Gastroesophageal sphincter (tissue), 4 donors: ENCODE data around the gene MSANTD2. TPM values are rescaled to one million over a fixed set of nuclear protein-coding genes. Genes with fewer than 3 reads are reported as not detected.
"Not testable (repeated sequence)": the region's sequence is repeated elsewhere in the genome, so short reads cannot be mapped to it uniquely, and the experiment has no call there.

Experiments
- ATAC-seq: fragments of 150-250 bp; one replicate; pipeline ENCODE4 v1.9.1; 2016; ENCODE audit warnings: mild to moderate bottlenecking, moderate library complexity
- H3K27ac ChIP-seq, 4 donors: fragments of 200-600 bp; sonication (generic) in 3 of 4; 1 replicate in 3 of 4; 2 replicates in 1 of 4; pipeline ENCODE4 v1.5.1; 2016 to 2019
- H3K27me3 ChIP-seq: fragments of 200-600 bp; sonication (generic); one replicate; pipeline ENCODE4 v1.5.1; 2019
- H3K36me3 ChIP-seq, 2 donors: fragments of 200-600 bp; sonication (generic); one replicate each; pipeline ENCODE4 v1.5.1; 2019; ENCODE audit warnings: control low read depth in 1 of 2
- H3K4me1 ChIP-seq, 3 donors: fragments of 200-600 bp; sonication (generic); 1 replicate in 2 of 3; 2 replicates in 1 of 3; pipeline ENCODE4 v1.5.1; 2016 to 2019; ENCODE audit warnings: control low read depth in 2 of 3
- H3K4me3 ChIP-seq, 2 donors: fragments of 200-600 bp; sonication (generic); one replicate each; pipeline ENCODE4 v1.5.1; 2019; ENCODE audit warnings: mild to moderate bottlenecking in 1 of 2, moderate library complexity in 1 of 2
- H3K9me3 ChIP-seq, 3 donors: fragments of 200-600 bp; sonication (generic); one replicate each; pipeline ENCODE4 v1.5.1; 2017 to 2019; ENCODE audit warnings: control low read depth in 2 of 3
- EP300 ChIP-seq: sonication (generic); formaldehyde crosslinking; IDR thresholded peaks from one replicate; pipeline ENCODE4 v1.6.1; 2017; ENCODE audit warnings: antibody characterized with exemption, mild to moderate bottlenecking
- POLR2A ChIP-seq, 2 donors: fragments of 450-650 bp; IDR thresholded peaks; one replicate each; pipeline ENCODE4 v1.6.1; 2017; ENCODE audit warnings: antibody characterized with exemption in 2 of 2, mild to moderate bottlenecking in 2 of 2, moderate library complexity in 1 of 2
- POLR2AphosphoS5 ChIP-seq: sonication (generic); formaldehyde crosslinking; IDR thresholded peaks from one replicate; pipeline ENCODE4 v1.6.1; 2017; ENCODE audit warnings: antibody characterized with exemption
- WGBS, 2 donors: methylation state at CpG; one replicate each; pipeline ENCODE4 v1.1.5; 2018; ENCODE audit warnings: low coverage in 1 of 2; 5-methylcytosine and 5-hydroxymethylcytosine counted together
- total RNA-seq, 4 donors: library from RNA; depleted of rRNA; stranded (reverse); fragments of >200 nt; gene quantifications; one replicate each; pipeline ENCODE4 v1.1.0, GENCODE V29; 2016
- TF ChIP-seq, protein P1 (sequence below), 4 experiments: fragments of 200-600 bp in 2 of 4; fragments of 450-650 bp in 2 of 4; sonication (generic) in 1 of 4; IDR thresholded peaks; one replicate each; pipeline ENCODE4 v1.5.1; 2017 to 2019; ENCODE audit warnings: antibody characterized with exemption in 4 of 4, mild to moderate bottlenecking in 2 of 4, moderate library complexity in 2 of 4

MSANTD2 gene
- total RNA-seq, 4 donors from 2014 or later: 7.0 to 34.9 (median 13.0) TPM

DNA sequence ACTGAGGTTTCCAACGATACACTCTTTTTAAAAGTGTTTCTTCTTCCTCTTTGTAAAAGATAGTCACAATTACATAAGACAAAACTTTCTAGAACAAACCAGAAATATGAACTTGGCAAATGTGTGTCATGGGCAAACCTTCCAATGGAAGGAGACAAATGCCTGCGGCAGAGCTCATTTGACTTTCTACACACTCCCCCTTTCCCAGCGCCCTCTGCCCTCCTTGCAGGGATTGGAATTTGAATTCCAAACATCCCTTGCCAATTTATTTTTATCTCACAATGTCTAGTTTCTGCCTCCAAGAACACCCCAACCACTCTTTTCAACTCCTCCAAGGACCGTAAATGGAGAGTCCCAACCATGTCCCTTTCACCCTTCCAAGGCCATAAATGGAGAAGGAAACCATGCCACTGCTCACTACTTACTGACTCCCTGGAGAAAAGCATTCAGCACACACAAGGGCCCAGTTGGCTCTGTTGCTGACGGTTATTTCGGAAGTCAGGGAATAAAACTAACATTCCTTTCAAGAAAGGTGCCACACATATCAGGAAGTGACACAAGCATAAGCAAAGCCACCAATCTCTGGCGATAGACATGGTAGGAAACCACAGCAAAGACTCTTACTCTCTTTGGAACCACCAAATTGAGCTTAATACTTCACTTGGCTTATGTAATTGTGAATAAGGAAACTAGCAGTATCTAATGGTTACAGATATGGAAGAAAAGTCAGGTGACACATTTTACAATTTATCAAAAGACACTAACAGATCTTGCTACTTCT lies 23.2 kb downstream of the MSANTD2 start:
- H3K9me3 ChIP-seq: no peaks in the 10 kb centered on the region
- H3K4me3 ChIP-seq: no peak overlapping the region
- WGBS, 2 donors: 81 to 84% methylated on average over 4 to 6 of the region's 7 CpGs
- peak overlapping the region in 1 of 4 donors; percentile 36 for H3K27ac ChIP-seq
- H3K4me1 ChIP-seq: peaks cover 0 to 19% (median 0%) of the 10 kb centered on the region in 3 donors
- H3K27me3 ChIP-seq: no peaks in the 10 kb centered on the region
- TF ChIP-seq POLR2A (IDR thresholded peaks at IDR 0.05): no peak
- TF ChIP-seq, protein P1, sequence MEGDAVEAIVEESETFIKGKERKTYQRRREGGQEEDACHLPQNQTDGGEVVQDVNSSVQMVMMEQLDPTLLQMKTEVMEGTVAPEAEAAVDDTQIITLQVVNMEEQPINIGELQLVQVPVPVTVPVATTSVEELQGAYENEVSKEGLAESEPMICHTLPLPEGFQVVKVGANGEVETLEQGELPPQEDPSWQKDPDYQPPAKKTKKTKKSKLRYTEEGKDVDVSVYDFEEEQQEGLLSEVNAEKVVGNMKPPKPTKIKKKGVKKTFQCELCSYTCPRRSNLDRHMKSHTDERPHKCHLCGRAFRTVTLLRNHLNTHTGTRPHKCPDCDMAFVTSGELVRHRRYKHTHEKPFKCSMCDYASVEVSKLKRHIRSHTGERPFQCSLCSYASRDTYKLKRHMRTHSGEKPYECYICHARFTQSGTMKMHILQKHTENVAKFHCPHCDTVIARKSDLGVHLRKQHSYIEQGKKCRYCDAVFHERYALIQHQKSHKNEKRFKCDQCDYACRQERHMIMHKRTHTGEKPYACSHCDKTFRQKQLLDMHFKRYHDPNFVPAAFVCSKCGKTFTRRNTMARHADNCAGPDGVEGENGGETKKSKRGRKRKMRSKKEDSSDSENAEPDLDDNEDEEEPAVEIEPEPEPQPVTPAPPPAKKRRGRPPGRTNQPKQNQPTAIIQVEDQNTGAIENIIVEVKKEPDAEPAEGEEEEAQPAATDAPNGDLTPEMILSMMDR (IDR thresholded peaks at IDR 0.05): no peak
- TF ChIP-seq EP300: no peak
- TF ChIP-seq POLR2AphosphoS5: no peak
- H3K36me3 ChIP-seq: peaks cover 0 to 26% of the 10 kb centered on the region in 2 donors
- ATAC-seq: no peak

DNA sequence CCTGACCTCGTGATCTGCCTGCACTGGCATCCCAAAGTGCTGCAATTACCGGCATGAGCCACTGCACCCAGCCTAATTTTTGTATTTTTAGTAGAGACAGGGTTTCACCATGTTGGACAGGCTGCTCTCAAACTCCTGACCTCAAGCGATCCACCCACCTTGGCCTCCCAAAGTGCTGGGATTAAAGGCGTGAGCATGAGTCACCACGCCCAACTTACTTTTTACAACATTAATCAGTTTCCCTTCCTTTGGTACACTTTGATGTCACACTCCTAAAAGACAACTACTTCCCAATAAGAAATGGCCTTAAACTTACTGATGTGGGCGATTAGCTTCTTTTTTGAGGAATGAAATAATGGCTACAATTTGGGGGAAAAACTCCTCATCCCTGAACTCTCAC lies 29.2 kb downstream of the MSANTD2 start:
- 92 to 98% methylated on average over 5 to 6 of the region's 6 CpGs for WGBS, 2 donors
- not testable (repeated sequence) for H3K9me3 ChIP-seq, H3K4me1 ChIP-seq, H3K4me3 ChIP-seq, H3K27ac ChIP-seq, H3K27me3 ChIP-seq, ATAC-seq
- peaks cover 0 to 79% of the 10 kb centered on the region in 2 donors for H3K36me3 ChIP-seq

DNA sequence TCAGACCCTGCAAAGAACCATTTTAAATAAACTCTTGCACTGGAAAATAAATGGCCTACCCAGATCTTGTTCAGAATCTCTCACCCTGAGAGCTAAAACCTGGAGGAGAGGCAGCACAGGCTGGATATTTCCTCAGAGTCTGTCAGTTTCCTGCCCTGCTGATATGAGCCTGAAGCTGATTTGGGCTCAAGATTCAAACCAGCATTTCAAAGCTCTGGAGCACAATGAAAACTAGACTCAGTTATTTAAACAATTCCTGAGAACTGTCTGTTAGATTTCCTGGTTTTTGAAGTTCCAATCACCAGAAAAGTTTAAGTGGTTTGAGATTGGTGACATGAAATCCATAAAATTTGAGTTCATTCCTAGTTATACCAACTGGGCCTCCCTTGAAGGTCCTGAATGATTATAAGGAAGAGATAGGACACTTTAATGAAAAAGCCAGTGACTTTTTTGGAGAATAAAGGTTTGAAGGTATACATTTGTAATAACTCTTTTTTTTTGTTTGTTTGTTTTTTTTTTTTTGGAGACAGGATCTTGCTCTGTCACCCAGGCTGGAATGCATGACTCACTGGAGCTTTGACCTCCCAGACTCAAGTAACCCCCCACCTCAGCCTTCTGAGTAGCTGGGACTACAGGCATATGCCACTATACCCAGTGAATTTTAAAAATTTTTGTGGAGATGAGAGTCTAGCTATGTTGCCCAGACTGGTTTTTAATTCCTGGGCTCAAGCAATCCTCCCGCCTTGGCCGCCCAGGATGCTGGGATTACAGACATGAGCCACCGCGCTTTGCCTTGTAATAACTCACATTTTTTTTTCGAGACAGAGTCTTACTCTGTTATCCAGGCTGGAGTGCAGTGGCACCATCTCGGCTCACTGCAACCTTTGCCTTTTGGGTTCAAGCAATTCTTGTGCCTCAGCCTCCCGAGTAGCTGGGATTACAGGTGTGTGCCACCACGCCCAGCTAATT lies 30.1 kb downstream of the MSANTD2 start:
- H3K27me3 ChIP-seq: no peaks in the 10 kb centered on the region
- ATAC-seq: no peak
- no peaks in the 10 kb centered on the region for H3K4me1 ChIP-seq
- no peak for TF ChIP-seq POLR2A (IDR thresholded peaks at IDR 0.05)
- TF ChIP-seq EP300: no peak
- no peak for TF ChIP-seq POLR2AphosphoS5
- TF ChIP-seq, protein P1 (IDR thresholded peaks at IDR 0.05): no peak
- H3K27ac ChIP-seq: no peak overlapping the region
- H3K36me3 ChIP-seq: peaks cover 0 to 87% of the 10 kb centered on the region in 2 donors
- H3K9me3 ChIP-seq: no peaks in the 10 kb centered on the region
- no peak overlapping the region for H3K4me3 ChIP-seq
- 96 to 100% methylated on average over 5 to 7 of the region's 8 CpGs for WGBS, 2 donors

DNA sequence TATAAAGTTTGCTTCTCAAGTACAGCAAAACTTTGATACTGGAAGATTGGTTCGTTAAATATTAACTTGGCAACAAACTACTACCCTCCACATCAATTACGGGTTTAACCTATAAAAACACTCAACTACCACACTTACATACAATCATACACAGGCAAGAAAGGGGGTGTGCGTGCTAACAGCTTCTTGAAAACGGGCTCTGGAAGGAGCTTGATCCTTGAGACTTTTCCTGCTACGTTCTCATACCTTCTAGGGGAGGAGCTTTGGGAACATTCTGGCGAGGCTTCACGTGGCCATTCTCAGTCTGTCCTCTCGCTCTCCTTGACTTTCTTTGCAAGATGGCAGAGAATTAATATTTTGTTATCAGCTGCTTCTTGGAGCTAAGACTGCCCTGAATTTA lies 31.3 kb downstream of the MSANTD2 start:
- 80 to 88% methylated on average over 5 to 8 of the region's 8 CpGs for WGBS, 2 donors
- Histone ChIP-seq H3K4me1 (peaks cover 0 to 1% (median 0%) of the 10 kb centered on the region in 3 donors), H3K9me3 (no peaks in the 10 kb centered on the region), H3K27me3 (no peaks in the 10 kb centered on the region), H3K4me3 (no peak overlapping the region), H3K36me3 (peaks cover 0 to 78% of the 10 kb centered on the region in 2 donors), H3K27ac (no peak overlapping the region)
- ATAC-seq: no peak
- TF ChIP-seq POLR2AphosphoS5 (no peak), POLR2A (IDR thresholded peaks at IDR 0.05) (no peak), EP300 (no peak)
- TF ChIP-seq, protein P1 (IDR thresholded peaks at IDR 0.05): no peak

DNA sequence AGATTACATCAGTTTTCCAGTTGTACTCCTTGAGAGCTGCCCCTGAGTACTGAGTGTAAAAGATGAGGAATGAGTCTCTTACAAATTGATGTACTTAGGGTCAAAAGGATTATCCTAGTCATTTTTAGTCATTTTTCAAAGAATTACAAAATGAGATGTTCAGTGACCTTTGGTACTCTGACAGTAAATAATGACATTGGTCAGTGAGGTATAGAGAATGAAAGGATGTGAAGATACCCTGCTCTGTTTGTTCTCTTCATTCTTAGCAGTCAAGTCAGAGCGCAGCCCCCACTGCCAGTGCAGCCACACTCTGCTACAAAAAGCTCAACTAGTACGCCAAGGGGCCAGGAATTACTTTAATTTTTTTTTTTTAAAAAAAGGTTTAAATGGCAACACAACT lies 34.0 kb downstream of the MSANTD2 start:
- no peak for ATAC-seq
- TF ChIP-seq POLR2A (IDR thresholded peaks at IDR 0.05) (no peak), EP300 (no peak)
- TF ChIP-seq, protein P1 (IDR thresholded peaks at IDR 0.05): no peak
- peaks cover 0 to 25% (median 12%) of the 10 kb centered on the region in 3 donors for H3K4me1 ChIP-seq
- H3K36me3 ChIP-seq: peaks cover 0 to 57% of the 10 kb centered on the region in 2 donors
- no peak overlapping the region for H3K27ac ChIP-seq
- no peak overlapping the region for H3K4me3 ChIP-seq
- H3K9me3 ChIP-seq: no peaks in the 10 kb centered on the region
- H3K27me3 ChIP-seq: peaks cover 19% of the 10 kb centered on the region
- WGBS, 2 donors: 92% methylated on average over 2 of the region's 2 CpGs; no CpG with 5 or more reads in 1 of the 2 donors
